Subcutaneous abdominal adipose tissue (tissue), 5 donors: ENCODE results near the gene B3GALT4.
A peak's percentile ranks its signal among the peaks of the same experiment; 100 is the strongest.

ENCODE experiments used
- H3K27ac ChIP-seq: one replicate; pipeline ENCODE4 v1.7.0; 2013; ENCODE audit warnings: low read depth, mild to moderate bottlenecking, inconsistent platforms, low read length, moderate library complexity
- H3K27me3 ChIP-seq, 5 donors: one replicate each; pipeline ENCODE4 v1.7.0; 2013; ENCODE audit warnings: low read length in 5 of 5, inconsistent platforms in 1 of 5; ENCODE audit not compliant: control insufficient read depth in 5 of 5, insufficient read depth in 4 of 5
- H3K36me3 ChIP-seq, 5 donors: one replicate each; pipeline ENCODE4 v1.7.0; 2013; ENCODE audit warnings: low read length in 5 of 5; ENCODE audit not compliant: control insufficient read depth in 5 of 5, insufficient read depth in 5 of 5
- H3K4me1 ChIP-seq, 5 donors: one replicate each; pipeline ENCODE4 v1.7.0; 2013; ENCODE audit warnings: low read length in 5 of 5, mild to moderate bottlenecking in 3 of 5, moderate library complexity in 1 of 5; ENCODE audit not compliant: control insufficient read depth in 5 of 5, insufficient read depth in 5 of 5
- H3K4me3 ChIP-seq, 5 donors: one replicate each; pipeline ENCODE4 v1.7.0; 2013; ENCODE audit warnings: low read length in 5 of 5, low read depth in 1 of 5
- H3K9ac ChIP-seq, 5 donors: one replicate each; pipeline ENCODE4 v1.7.0; 2013; ENCODE audit warnings: low read length in 5 of 5, mild to moderate bottlenecking in 4 of 5, moderate library complexity in 3 of 5
- H3K9me3 ChIP-seq, 5 donors: one replicate each; pipeline ENCODE4 v1.7.0; 2013; ENCODE audit warnings: low read length in 5 of 5; ENCODE audit not compliant: control insufficient read depth in 5 of 5
- donor health status: healthy.
- donor health status: healthy.
- donor health status: healthy.
- donor health status: healthy.
- donor health status: healthy.

The B3GALT4 gene

GRCh38 chr6:33320315-33321181 is 43.6 kb downstream of the B3GALT4 start:
- peak overlapping the region; percentile 51 for H3K27ac ChIP-seq
- H3K9me3 ChIP-seq, result no peaks in the 10 kb centered on the region
- no peaks in the 10 kb centered on the region for H3K27me3 ChIP-seq
- peaks cover 0 to 34% (median 30%) of the 10 kb centered on the region in 5 donors for H3K36me3 ChIP-seq
- peak overlapping the region in 3 of 5 donors; percentile 9 to 67 (median 51) for H3K9ac ChIP-seq
- peaks cover 17 to 68% (median 65%) of the 10 kb centered on the region in 5 donors for H3K4me1 ChIP-seq
- H3K4me3 ChIP-seq, result peak overlapping the region; percentile 5 to 32 (median 24)

- Histone ChIP-seq H3K4me1 (peaks cover 17 to 64% (median 62%) of the 10 kb centered on the region in 5 donors), H3K36me3 (peaks cover 0 to 30% (median 30%) of the 10 kb centered on the region in 5 donors), H3K27me3 (no peaks in the 10 kb centered on the region), H3K9me3 (no peaks in the 10 kb centered on the region), H3K9ac (peak overlapping the region in 4 of 5 donors; percentile 2 to 88 (median 48)), H3K4me3 (peak overlapping the region in 4 of 5 donors; percentile 5 to 32 (median 20)), H3K27ac (peak overlapping the region; percentile 51)
Measured at GRCh38 chr6:33321227-33321626, 44.3 kb downstream of the B3GALT4 start.

- Histone ChIP-seq H3K36me3 (peaks cover 0 to 27% (median 25%) of the 10 kb centered on the region in 5 donors), H3K27ac (peak overlapping the region; percentile 84), H3K4me3 (peak overlapping the region; percentile 75 to 88 (median 81)), H3K9ac (peak overlapping the region; percentile 28 to 89 (median 88)), H3K4me1 (peaks cover 14 to 48% (median 45%) of the 10 kb centered on the region in 5 donors), H3K9me3 (no peaks in the 10 kb centered on the region), H3K27me3 (no peaks in the 10 kb centered on the region)
Measured at GRCh38 chr6:33323623-33323948, 46.7 kb downstream of the B3GALT4 start.

GRCh38 chr6:33324125-33324524 is 47.2 kb downstream of the B3GALT4 start:
- no peaks in the 10 kb centered on the region for H3K27me3 ChIP-seq
- peak overlapping the region; percentile 75 to 88 (median 81) for H3K4me3 ChIP-seq
- H3K4me1 ChIP-seq, result peaks cover 14 to 45% (median 40%) of the 10 kb centered on the region in 5 donors
- H3K27ac ChIP-seq, result no peak overlapping the region
- H3K9ac ChIP-seq, result peak overlapping the region in 1 of 5 donors; percentile 88
- peaks cover 0 to 21% (median 19%) of the 10 kb centered on the region in 5 donors for H3K36me3 ChIP-seq
- no peaks in the 10 kb centered on the region for H3K9me3 ChIP-seq
